Measurements from ENCODE around the gene USP32.

The USP32 gene

GRCh38 chr17:60141111-60142018 lies 250.6 kb downstream of the USP32 start:
- DNase-seq (ENCODE audit: low read depth) = peak; percentile 37
- TF ChIP-seq POLR2A (IDR thresholded peaks at IDR 0.05; ENCODE audit: extremely low read depth, insufficient read length) (no peak), MAX (IDR thresholded peaks at IDR 0.05; ENCODE audit: low read depth, low read length) (no peak), MYC (IDR thresholded peaks at IDR 0.05; ENCODE audit: low read depth, low read length) (no peak)
- no peak overlapping the region for H3K4me3 ChIP-seq (ENCODE audit: low read depth, low read length)

DNA sequence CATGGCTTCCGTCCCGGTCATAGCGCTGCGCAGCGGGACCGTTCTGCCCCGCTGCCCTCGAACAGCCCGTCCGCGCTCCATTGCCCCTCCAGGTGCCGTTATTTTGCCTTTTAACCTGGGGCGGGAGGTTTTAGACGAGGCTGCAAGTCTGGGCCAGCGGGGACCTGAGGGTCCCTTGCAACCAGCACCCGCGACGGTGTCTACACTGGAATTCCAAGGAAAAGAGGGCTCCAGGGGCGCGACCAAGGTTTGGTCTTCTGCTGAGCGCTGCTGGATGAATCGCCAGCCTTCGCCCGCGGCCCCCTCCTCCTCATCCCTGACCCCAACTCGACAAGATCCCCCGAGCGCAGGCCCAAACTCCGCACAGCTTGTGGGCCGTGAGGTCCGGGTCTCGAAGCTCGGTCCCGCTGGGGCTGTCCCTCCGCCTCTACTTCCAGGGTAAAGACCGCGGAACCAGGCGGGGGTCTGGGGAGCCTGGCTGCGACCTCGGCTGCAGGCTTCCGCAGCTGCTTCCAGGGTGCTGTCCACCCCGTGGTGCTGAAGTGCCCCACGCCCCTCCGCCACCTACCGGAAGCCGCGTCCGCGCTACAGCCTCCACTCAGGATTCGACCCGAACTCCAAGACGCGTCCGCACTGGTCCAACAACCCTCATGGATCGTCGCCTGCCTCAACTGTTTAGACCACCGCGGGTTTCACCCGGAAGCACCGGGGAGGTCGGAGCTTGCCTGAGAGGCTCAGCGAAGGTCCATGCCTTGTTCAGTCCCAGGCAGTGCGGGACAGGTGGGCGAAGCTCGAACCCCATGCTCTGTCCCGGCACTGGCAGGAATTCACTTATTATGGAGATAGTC lies 252.3 kb downstream of the USP32 start:
- peak; percentile 64 for DNase-seq (ENCODE audit: low read depth)
- no peak overlapping the region for H3K4me3 ChIP-seq (ENCODE audit: low read depth, low read length)
- TF ChIP-seq, protein P1, sequence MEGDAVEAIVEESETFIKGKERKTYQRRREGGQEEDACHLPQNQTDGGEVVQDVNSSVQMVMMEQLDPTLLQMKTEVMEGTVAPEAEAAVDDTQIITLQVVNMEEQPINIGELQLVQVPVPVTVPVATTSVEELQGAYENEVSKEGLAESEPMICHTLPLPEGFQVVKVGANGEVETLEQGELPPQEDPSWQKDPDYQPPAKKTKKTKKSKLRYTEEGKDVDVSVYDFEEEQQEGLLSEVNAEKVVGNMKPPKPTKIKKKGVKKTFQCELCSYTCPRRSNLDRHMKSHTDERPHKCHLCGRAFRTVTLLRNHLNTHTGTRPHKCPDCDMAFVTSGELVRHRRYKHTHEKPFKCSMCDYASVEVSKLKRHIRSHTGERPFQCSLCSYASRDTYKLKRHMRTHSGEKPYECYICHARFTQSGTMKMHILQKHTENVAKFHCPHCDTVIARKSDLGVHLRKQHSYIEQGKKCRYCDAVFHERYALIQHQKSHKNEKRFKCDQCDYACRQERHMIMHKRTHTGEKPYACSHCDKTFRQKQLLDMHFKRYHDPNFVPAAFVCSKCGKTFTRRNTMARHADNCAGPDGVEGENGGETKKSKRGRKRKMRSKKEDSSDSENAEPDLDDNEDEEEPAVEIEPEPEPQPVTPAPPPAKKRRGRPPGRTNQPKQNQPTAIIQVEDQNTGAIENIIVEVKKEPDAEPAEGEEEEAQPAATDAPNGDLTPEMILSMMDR (IDR thresholded peaks at IDR 0.05; ENCODE audit: low read depth, low read length) = peak; percentile 54
- TF ChIP-seq MYC (IDR thresholded peaks at IDR 0.05; ENCODE audit: low read depth, low read length) = no peak

DNA sequence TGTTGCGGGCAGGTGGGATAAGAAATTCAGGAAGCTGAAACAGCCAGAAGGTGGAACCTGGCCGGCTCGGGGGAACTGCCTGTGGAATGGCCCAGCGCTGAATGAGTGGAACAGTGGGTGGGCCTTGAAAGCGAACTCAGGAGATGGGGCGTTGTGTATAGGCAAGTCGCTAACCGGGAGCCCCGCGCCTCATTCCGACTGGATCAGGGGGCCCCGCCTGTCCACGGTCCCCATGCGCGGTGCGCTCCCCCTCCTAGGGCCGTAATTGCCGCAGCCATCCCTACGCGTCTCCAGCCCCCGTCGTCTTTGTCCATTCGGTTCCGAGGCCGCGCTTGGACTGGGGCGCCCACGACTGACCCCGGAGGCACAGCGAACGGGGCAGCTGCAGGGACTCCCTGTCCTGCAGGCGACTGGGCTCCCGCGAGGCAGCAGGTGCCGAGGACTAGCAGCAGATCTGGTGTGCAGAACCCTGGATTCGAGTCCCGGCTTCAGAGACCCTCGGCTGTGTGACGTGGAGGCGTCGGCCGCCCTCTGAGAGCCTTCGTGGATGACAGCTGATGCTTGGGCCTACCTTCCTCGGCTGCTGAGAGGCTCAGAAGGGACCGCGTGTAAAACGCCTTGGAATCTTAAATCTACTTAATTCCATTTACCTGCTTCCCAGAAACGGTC lies 253.0 kb downstream of the USP32 start:
- DNase-seq (ENCODE audit: low read depth) = no peak
- TF ChIP-seq, protein P1 (IDR thresholded peaks at IDR 0.05; ENCODE audit: low read depth, low read length) = no peak
- H3K4me3 ChIP-seq (ENCODE audit: low read depth, low read length) = no peak overlapping the region

DNA sequence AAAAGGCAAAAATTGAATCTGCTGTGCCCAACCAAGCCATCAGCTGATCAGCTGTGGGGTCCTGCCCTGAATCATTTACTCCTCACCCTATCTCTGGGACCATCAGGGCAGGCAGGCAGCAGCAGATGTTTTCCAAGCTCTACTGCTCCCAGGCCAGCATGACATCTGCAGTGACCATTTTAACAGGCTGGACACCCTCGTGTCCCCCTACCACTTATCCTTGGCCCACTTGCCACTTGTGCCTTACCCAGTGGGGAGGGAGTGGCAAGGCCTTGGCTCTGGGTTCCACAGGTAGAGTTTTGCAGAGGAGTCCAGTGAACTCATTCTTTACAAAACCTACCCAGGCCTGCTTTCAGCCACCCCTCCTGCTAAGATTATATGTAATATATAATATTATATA lies 254.2 kb downstream of the USP32 start:
- DNase-seq (ENCODE audit: low read depth) = no peak
- no peak for TF ChIP-seq POLR2A (IDR thresholded peaks at IDR 0.05; ENCODE audit: extremely low read depth, insufficient read length)
- no peak for TF ChIP-seq MAX (IDR thresholded peaks at IDR 0.05; ENCODE audit: low read depth, low read length)
- TF ChIP-seq MYC (IDR thresholded peaks at IDR 0.05; ENCODE audit: low read depth, low read length) = no peak
- TF ChIP-seq, protein P1 (IDR thresholded peaks at IDR 0.05; ENCODE audit: low read depth, low read length) = no peak
- H3K4me3 ChIP-seq (ENCODE audit: low read depth, low read length) = no peak overlapping the region

- TF ChIP-seq MYC (IDR thresholded peaks at IDR 0.05; ENCODE audit: low read depth, low read length) = no peak
- TF ChIP-seq, protein P1 (IDR thresholded peaks at IDR 0.05; ENCODE audit: low read depth, low read length) = no peak
- no peak for TF ChIP-seq MAX (IDR thresholded peaks at IDR 0.05; ENCODE audit: low read depth, low read length)
- no peak for TF ChIP-seq POLR2A (IDR thresholded peaks at IDR 0.05; ENCODE audit: extremely low read depth, insufficient read length)
- H3K4me3 ChIP-seq (ENCODE audit: low read depth, low read length) = no peak overlapping the region
- DNase-seq (ENCODE audit: low read depth) = peak; percentile 36
Observed at GRCh38 chr17:60135951-60136666, 255.8 kb downstream of the USP32 start.
